Measurements from ENCODE around the gene KYNU.

Gene KYNU

GRCh38 chr2:142967060-142967459 is 89.6 kb downstream of the KYNU start:
- no peak for DNase-seq

GRCh38 chr2:142973160-142973821 is 95.8 kb downstream of the KYNU start:
- DNase-seq = no peak

- DNase-seq = no peak
These were observed 96.4 kb downstream of the KYNU start for GRCh38 chr2:142973822-142974207.

GRCh38 chr2:142974288-142975024 is 97.0 kb downstream of the KYNU start:
- DNase-seq = no peak

- no peak for DNase-seq
These were observed 97.8 kb downstream of the KYNU start for GRCh38 chr2:142975239-142975638.

- DNase-seq = no peak
These were observed 103.0 kb downstream of the KYNU start for GRCh38 chr2:142980246-142981068.

- no peak for DNase-seq
These were observed 103.6 kb downstream of the KYNU start for GRCh38 chr2:142981069-142981378.

GRCh38 chr2:142981756-142982155 is 104.3 kb downstream of the KYNU start:
- no peak for DNase-seq

- DNase-seq = no peak
These were observed 105.7 kb downstream of the KYNU start for GRCh38 chr2:142983174-142983573.

GRCh38 chr2:142984657-142985056 is 107.2 kb downstream of the KYNU start:
- DNase-seq = no peak

- no peak for DNase-seq
These were observed 109.6 kb downstream of the KYNU start for GRCh38 chr2:142987044-142987443.

GRCh38 chr2:142989273-142990204 is 112.1 kb downstream of the KYNU start:
- peak; percentile 37 for DNase-seq

GRCh38 chr2:142991295-142991694 is 113.8 kb downstream of the KYNU start:
- DNase-seq = no peak

- no peak for DNase-seq
These were observed 115.4 kb downstream of the KYNU start for GRCh38 chr2:142992840-142993239.

- no peak for DNase-seq
These were observed 116.3 kb downstream of the KYNU start for GRCh38 chr2:142993771-142994170.

GRCh38 chr2:142994665-142995064 is 117.2 kb downstream of the KYNU start:
- no peak for DNase-seq

GRCh38 chr2:142997231-142997630 is 119.8 kb downstream of the KYNU start:
- DNase-seq = no peak

GRCh38 chr2:143000599-143000998 is 123.1 kb downstream of the KYNU start:
- no peak for DNase-seq

GRCh38 chr2:143001501-143001900 is 124.0 kb downstream of the KYNU start:
- no peak for DNase-seq

GRCh38 chr2:143015656-143016055 is 138.2 kb downstream of the KYNU start:
- no peak for DNase-seq

GRCh38 chr2:143026411-143027054 is 149.1 kb downstream of the KYNU start:
- no peak for DNase-seq

GRCh38 chr2:143029141-143029540 is 151.7 kb downstream of the KYNU start:
- no peak for DNase-seq

Data from NCI-H1436 (cell line).